CD4-positive, alpha-beta T cell treated with Interleukin-21 for 1 hour (primary cell): Measurements from ENCODE around the gene DDX10.
"Not testable (repeated sequence)": the region's sequence is repeated elsewhere in the genome, so short reads cannot be mapped to it uniquely, and the experiment has no call there.

ENCODE experiments used
- DNase-seq: peaks from one replicate; pipeline ENCODE4 v3.0.0-alpha.2; 2020

Gene DDX10

GRCh38 chr11:108724974-108725689, 60.3 kb downstream of the DDX10 start:
- no peak for DNase-seq

GRCh38 chr11:108726077-108726800, 61.4 kb downstream of the DDX10 start:
- DNase-seq = no peak

GRCh38 chr11:108727665-108728064, 62.8 kb downstream of the DDX10 start:
- DNase-seq = no peak

- DNase-seq = no peak
Observed at GRCh38 chr11:108729227-108729871, 64.5 kb downstream of the DDX10 start.

- DNase-seq = no peak
Observed at GRCh38 chr11:108732395-108732794, 67.5 kb downstream of the DDX10 start.

- DNase-seq = peak; percentile 20
Observed at GRCh38 chr11:108733479-108734116, 68.7 kb downstream of the DDX10 start.

GRCh38 chr11:108734283-108734682, 69.4 kb downstream of the DDX10 start:
- no peak for DNase-seq

- DNase-seq = peak; percentile 33
Observed at GRCh38 chr11:108734956-108735559, 70.2 kb downstream of the DDX10 start.

GRCh38 chr11:108740132-108740531, 75.3 kb downstream of the DDX10 start:
- DNase-seq = not testable (repeated sequence)

GRCh38 chr11:108743851-108744250, 79.0 kb downstream of the DDX10 start:
- DNase-seq = no peak

- DNase-seq = no peak
Observed at GRCh38 chr11:108748968-108749367, 84.1 kb downstream of the DDX10 start.

GRCh38 chr11:108751444-108751843, 86.6 kb downstream of the DDX10 start:
- no peak for DNase-seq

GRCh38 chr11:108752297-108752751, 87.5 kb downstream of the DDX10 start:
- no peak for DNase-seq

- no peak for DNase-seq
Observed at GRCh38 chr11:108754901-108755625, 90.2 kb downstream of the DDX10 start.

GRCh38 chr11:108757630-108758029, 92.8 kb downstream of the DDX10 start:
- DNase-seq = no peak

- DNase-seq = no peak
Observed at GRCh38 chr11:108758458-108758857, 93.6 kb downstream of the DDX10 start.

- DNase-seq = no peak
Observed at GRCh38 chr11:108766596-108767173, 101.8 kb downstream of the DDX10 start.

- no peak for DNase-seq
Observed at GRCh38 chr11:108768370-108768769, 103.5 kb downstream of the DDX10 start.

GRCh38 chr11:108768964-108769363, 104.1 kb downstream of the DDX10 start:
- DNase-seq = no peak

GRCh38 chr11:108774037-108774730, 109.3 kb downstream of the DDX10 start:
- no peak for DNase-seq

- DNase-seq = no peak
Observed at GRCh38 chr11:108775324-108775723, 110.5 kb downstream of the DDX10 start.
